ACC112 (cell line): Measurements from ENCODE around the gene FUBP3.

Experiments
- H2AFZ ChIP-seq: fragments of 200-600 bp; sonication (generic); one replicate; pipeline ENCODE4 v1.6.0; 2017; ENCODE audit warnings: antibody characterized with exemption, low read length; ENCODE audit not compliant: unreplicated experiment
- H3K27ac ChIP-seq: fragments of 200-600 bp; sonication (generic); 2 replicates; pipeline ENCODE4 v1.5.1; 2014; ENCODE audit warnings: low read depth, mild to moderate bottlenecking, antibody characterized with exemption, low read length, moderate library complexity
- H3K27me3 ChIP-seq: fragments of 200-600 bp; sonication (generic); 2 replicates; pipeline ENCODE4 v1.6.1; 2014; ENCODE audit warnings: mild to moderate bottlenecking, antibody characterized with exemption, low read length, moderate library complexity, mixed read lengths; ENCODE audit not compliant: insufficient read depth
- H3K36me3 ChIP-seq: fragments of 200-600 bp; sonication (generic); 2 replicates; pipeline ENCODE4 v1.6.1; 2016; ENCODE audit warnings: mild to moderate bottlenecking, antibody characterized with exemption, low read length, moderate library complexity, mixed read lengths; ENCODE audit not compliant: insufficient read depth
- H3K4me1 ChIP-seq: fragments of 200-600 bp; sonication (generic); one replicate; pipeline ENCODE4 v1.6.1; 2016; ENCODE audit warnings: low read length, mixed read lengths; ENCODE audit not compliant: insufficient read depth, unreplicated experiment, control insufficient read depth
- H3K4me3 ChIP-seq: fragments of 200-600 bp; sonication (generic); 2 replicates; pipeline ENCODE4 v1.5.1; 2014; ENCODE audit warnings: mild to moderate bottlenecking, low read depth, low read length
- H3K79me2 ChIP-seq: fragments of 200-600 bp; sonication (generic); one replicate; pipeline ENCODE4 v1.6.0; 2016; ENCODE audit warnings: low read length; ENCODE audit not compliant: control insufficient read depth, unreplicated experiment, insufficient read depth

Gene FUBP3

DNA sequence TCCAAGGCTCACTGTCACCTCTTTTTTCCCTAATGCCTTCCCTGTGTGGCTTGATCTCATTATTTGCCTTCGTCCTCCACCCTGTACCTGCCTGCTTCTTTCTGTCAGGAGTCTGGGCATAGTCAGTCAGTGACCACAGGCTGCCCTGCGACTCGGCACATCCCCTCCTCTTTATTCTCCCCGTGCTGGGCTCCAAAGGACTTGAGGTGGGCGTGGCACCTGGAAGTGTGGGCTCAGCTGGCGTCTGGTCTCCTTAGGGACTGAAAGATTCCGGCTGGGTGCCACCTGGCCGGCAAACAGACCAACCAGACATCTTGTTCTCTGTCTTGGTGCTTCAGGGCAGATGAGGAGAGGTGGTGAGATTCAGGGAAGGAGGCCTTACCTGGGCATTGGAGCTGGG is 55.4 kb downstream of the FUBP3 start:
- Histone ChIP-seq H3K27ac (no peak overlapping the region), H3K4me1 (no peaks in the 10 kb centered on the region), H3K79me2 (no peaks in the 10 kb centered on the region), H2AFZ (no peak overlapping the region), H3K36me3 (peaks cover 10% of the 10 kb centered on the region; the same call in 1 of the 2 replicates), H3K4me3 (no peak overlapping the region), H3K27me3 (no peaks in the 10 kb centered on the region)

DNA sequence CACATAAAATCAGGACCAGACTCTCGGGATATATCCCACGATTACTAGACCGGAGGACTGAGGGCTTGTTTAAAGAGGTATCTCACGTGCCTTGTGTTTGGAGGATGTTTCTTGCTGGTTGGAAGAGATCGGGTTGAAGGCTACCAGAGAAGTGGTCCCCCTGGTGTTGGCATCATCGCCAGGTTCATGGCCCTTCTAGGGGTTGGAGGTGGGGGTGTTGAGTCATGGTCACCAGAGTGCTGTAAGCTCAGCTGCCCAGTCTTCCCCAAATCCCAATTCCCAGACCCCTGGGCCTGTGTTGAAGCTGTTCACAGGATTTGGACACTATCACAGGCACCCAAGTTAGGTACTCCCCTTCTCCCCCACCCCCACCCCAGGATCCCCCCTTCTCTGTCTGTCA is 55.9 kb downstream of the FUBP3 start:
- H3K27ac ChIP-seq, result no peak overlapping the region
- peaks cover 10% of the 10 kb centered on the region; the same call in 1 of the 2 replicates for H3K36me3 ChIP-seq
- no peaks in the 10 kb centered on the region for H3K27me3 ChIP-seq
- no peaks in the 10 kb centered on the region for H3K79me2 ChIP-seq
- H2AFZ ChIP-seq, result no peak overlapping the region
- H3K4me3 ChIP-seq, result no peak overlapping the region
- H3K4me1 ChIP-seq, result no peaks in the 10 kb centered on the region

DNA sequence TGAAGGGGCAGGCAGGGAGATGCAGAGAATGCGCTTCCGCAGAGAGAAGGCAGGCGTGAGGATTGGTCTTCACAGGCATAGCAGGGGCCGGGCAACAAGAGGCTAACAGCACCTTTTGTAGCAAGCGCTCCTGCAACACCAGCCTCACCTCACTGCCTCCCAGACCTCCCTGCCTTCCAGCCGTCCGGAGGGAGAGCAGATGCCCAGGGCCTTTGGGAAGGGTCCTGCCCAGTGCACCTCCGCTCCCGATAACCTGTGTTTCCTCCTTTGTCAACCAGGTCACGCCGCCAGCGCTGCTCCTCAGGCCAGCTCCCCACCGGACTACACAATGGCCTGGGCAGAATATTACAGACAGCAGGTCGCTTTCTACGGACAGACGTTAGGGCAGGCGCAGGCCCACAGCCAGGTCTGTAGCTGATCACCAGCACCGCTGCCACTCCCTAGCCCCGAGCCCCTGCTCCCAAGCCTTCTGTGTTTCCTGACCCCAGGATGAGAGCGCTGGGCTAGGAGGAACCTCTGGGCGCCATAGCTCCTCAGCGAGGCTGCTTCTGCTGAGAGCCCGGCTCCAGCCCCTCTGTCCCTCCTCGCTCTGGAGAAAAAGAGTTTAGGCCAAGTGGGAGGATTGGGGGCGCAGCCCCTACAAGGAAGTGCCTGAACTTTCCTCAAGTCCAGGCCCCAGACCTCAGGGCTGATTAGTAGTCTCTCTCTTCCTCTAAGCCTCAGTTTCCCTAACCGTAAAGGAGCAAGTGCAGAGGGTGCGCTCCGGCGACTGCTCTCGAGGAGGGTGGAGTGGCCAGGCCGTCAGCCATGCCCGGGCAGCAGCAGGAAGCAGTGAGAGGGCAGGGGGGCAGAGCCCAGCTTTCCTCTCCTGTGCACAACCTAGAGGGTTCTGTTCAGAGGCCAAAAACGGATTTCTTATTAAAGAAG is 56.6 kb downstream of the FUBP3 start:
- Histone ChIP-seq H3K27ac (no peak overlapping the region), H3K4me3 (no peak overlapping the region), H3K36me3 (peaks cover 4% of the 10 kb centered on the region; the same call in 1 of the 2 replicates), H2AFZ (no peak overlapping the region), H3K79me2 (no peaks in the 10 kb centered on the region), H3K27me3 (no peaks in the 10 kb centered on the region), H3K4me1 (no peaks in the 10 kb centered on the region)

DNA sequence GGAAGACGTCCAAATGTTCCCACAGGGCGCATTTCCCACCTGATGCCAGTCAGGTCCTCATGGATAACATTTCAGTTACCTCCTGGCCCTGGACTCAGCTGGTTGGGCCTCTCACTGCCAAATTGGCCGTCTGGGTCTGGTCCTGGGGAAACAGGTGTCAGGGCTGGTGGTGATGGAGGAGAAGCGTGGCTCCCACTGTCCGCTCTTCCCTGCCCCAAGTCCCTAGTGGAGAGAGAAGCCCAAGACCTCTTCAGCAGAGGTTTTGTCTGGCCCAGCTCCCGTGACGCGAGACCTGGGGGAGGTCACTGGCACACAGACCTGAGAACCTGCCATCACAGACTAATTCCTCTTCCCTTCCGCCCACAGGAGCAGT is 57.3 kb downstream of the FUBP3 start:
- H2AFZ ChIP-seq, result no peak overlapping the region
- no peaks in the 10 kb centered on the region for H3K36me3 ChIP-seq
- H3K4me1 ChIP-seq, result no peaks in the 10 kb centered on the region
- H3K27me3 ChIP-seq, result no peaks in the 10 kb centered on the region
- no peak overlapping the region for H3K4me3 ChIP-seq
- no peaks in the 10 kb centered on the region for H3K79me2 ChIP-seq
- H3K27ac ChIP-seq, result no peak overlapping the region

DNA sequence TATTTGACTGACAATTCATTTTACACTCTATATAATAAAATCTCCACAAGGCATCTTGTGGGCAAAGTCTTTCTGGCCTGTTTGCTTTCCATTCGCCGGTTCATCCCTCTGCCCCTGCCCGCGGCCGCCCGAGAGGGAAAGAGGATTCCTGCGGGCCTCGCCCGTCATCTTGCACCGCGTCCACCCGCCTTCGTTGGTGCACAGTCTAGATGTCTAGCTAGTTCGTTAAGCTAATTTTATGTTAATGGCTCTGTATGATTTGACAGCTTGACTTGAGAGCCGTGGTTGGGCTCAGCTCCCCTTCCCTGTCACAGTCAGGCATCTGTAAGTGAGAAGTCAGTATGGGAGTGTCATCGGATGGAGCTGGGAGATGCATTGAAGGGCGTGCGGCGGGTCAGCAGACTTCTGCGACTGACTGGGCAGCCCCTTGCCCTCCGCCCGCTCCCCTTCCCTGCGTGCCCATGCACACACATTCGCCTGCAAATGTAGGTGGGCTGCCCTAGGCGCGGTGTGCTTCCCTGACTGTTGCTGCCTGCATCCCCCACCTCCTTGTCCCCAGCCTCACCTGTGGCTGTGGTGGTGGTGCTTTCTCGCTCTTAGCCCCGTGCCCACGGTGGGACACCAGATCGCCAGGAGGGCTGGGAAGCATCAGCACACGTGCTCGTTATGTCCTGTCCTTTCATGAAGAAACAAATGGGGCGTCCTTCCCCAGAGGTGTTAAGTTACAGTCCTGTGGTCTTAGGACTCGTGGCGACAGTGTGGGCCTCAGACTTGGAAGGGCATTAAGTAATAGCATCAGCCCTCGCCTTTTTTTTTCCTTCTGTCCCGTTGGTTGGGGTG is 59.1 kb downstream of the FUBP3 start:
- no peaks in the 10 kb centered on the region for H3K27me3 ChIP-seq
- H3K79me2 ChIP-seq, result no peaks in the 10 kb centered on the region
- no peak overlapping the region for H2AFZ ChIP-seq
- H3K36me3 ChIP-seq, result no peaks in the 10 kb centered on the region
- no peaks in the 10 kb centered on the region for H3K4me1 ChIP-seq
- H3K27ac ChIP-seq, result no peak overlapping the region
- no peak overlapping the region for H3K4me3 ChIP-seq

DNA sequence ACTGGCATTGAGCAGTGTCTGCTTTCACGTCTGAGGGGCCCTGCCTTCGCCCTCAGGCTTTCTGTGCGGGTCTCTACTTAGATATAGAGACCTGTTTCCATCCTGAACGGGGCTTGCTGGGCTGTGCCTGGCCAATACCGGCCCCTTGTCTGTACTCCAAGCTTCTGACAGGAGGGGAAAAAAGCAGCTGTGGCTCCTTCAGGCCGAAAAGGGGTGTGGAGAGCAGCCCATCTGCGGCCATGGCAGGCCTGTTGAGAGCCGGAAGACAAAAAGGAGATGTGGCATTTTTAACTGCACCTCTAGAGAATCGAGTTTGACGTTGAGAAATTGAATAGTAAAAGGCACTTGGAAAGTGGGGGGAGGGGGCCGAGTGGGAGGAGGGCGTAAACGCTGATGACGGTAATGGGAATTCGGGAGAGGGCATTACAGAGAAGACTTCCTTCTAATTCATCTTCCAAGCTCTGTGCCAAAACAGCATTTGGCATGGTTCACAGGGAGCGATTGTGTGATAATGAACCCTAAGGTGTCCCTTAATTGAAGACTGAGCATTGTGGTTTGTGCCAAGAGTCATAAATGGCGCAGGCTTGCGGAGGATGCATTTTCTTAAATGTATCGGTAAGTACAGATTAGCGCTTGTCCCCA is 59.9 kb downstream of the FUBP3 start:
- Histone ChIP-seq H3K27me3 (no peaks in the 10 kb centered on the region), H2AFZ (no peak overlapping the region), H3K27ac (no peak overlapping the region), H3K4me1 (no peaks in the 10 kb centered on the region), H3K79me2 (no peaks in the 10 kb centered on the region), H3K4me3 (no peak overlapping the region), H3K36me3 (no peaks in the 10 kb centered on the region)

DNA sequence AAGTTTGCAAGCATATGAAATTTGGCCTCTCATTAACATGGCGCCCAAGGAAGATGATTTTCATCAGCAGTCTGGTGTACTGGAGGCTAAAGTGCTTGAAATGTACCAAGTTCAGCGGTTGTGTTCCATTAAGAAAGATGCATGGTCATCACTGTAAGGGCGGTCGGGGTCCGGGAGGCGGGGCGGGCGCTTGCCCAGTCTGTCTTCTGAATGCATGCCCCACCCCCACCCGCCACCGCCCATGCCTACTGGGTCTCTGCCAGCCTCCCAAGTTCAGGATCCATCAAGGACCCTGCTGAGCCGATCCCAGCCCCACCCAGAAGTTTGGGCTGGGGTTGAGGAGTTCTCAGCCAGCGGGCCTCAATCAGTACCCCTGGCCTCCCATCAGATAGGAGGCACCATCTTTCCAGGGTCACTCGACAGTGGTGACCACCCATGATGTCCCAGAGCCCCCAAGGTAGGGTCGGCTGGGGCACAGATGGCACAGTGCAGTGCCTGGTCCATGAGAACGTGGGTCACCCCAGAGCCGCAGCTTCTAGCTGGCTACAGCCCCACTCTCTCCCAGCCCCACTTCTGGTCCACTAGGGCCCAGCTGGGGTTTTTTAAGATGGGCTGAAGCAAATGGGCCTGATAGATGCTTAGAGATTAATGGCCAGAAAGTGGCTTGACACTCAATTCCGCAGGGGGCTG is 60.6 kb downstream of the FUBP3 start:
- no peak overlapping the region for H3K4me3 ChIP-seq
- no peaks in the 10 kb centered on the region for H3K36me3 ChIP-seq
- no peak overlapping the region for H3K27ac ChIP-seq
- H3K27me3 ChIP-seq, result no peaks in the 10 kb centered on the region
- H3K4me1 ChIP-seq, result no peaks in the 10 kb centered on the region
- H2AFZ ChIP-seq, result no peak overlapping the region
- no peaks in the 10 kb centered on the region for H3K79me2 ChIP-seq

DNA sequence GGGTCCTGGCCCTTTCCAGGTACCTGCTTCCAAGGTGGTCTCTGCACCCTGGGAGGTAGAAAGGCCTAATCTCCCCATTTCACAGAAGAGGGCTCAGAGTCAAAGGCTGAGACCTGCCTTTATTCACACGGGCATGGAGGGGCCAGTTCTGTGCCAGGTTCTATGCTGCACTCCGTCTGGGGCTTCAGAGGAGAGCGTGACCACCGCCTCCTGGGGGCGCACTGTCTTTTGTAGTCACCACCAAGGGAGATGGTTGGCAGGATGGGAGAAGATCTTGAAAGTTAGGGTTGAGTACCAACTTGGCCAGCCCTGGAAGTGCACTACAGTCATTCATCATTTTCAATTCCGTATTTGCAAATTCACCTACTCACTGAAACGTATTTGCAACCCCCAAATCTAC is 61.3 kb downstream of the FUBP3 start:
- Histone ChIP-seq H3K36me3 (no peaks in the 10 kb centered on the region), H3K4me1 (no peaks in the 10 kb centered on the region), H2AFZ (no peak overlapping the region), H3K4me3 (no peak overlapping the region), H3K79me2 (no peaks in the 10 kb centered on the region), H3K27me3 (no peaks in the 10 kb centered on the region), H3K27ac (no peak overlapping the region)

DNA sequence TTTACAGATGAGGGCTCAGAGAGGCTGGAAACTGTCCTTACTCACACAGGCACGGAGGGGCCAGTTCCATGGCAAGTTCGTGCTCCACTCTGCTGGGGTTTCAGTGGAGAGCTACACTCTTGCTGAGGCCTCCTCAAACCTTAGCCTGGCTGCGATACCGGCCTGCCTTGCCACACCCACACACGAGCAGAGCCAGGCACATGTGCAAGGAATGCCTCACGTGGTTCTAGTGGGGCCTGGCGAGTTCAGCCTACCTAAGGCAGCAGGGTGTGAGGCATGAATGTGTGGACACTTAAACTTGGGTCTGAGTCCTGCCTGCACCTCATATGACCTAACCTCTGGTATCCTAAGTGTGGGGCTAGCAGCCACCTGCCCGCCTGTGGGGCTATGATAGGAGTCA is 63.5 kb downstream of the FUBP3 start:
- no peaks in the 10 kb centered on the region for H3K36me3 ChIP-seq
- no peak overlapping the region for H3K4me3 ChIP-seq
- no peaks in the 10 kb centered on the region for H3K27me3 ChIP-seq
- H2AFZ ChIP-seq, result no peak overlapping the region
- no peak overlapping the region for H3K27ac ChIP-seq
- H3K4me1 ChIP-seq, result no peaks in the 10 kb centered on the region
- no peaks in the 10 kb centered on the region for H3K79me2 ChIP-seq

DNA sequence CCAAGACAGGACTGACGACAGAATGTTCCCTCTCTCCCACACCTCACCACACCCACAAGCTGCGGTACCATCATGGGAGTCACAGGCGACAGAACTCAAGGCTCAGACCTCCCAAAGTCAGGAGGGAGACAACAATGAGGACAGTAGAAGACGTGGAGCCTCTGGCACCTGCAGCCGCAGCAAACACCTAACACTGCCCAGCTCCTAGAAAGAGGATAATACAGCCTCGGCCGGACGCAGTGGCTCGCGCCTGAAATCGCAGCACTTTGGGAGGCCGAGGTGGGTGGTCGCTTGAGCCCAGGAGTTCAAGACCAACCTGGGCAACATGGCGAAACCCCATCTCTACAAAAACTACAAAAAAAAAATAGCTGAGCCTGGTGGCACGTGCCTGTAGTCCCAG is 71.8 kb downstream of the FUBP3 start:
- H3K79me2 ChIP-seq, result no peaks in the 10 kb centered on the region
- H3K36me3 ChIP-seq, result no peaks in the 10 kb centered on the region
- H3K4me1 ChIP-seq, result no peaks in the 10 kb centered on the region
- no peak overlapping the region for H3K27ac ChIP-seq
- H3K4me3 ChIP-seq, result no peak overlapping the region
- no peak overlapping the region for H2AFZ ChIP-seq
- peaks cover 4% of the 10 kb centered on the region; the same call in 1 of the 2 replicates for H3K27me3 ChIP-seq
